SK-N-SH treated with all-trans-retinoic acid at 6 μM for 48 hours (cell line): Measurements from ENCODE around the gene CRYBA2.

Source experiments
- ARNTL ChIP-seq: fragments of 450-650 bp; formaldehyde crosslinking; IDR thresholded peaks from 2 replicates; pipeline ENCODE4 v1.5.0; 2020; ENCODE audit warnings: low read depth, mild to moderate bottlenecking, moderate library complexity, borderline replicate concordance
- BACH2 ChIP-seq: fragments of 250-450 bp; sonication (Bioruptor Pico); IDR thresholded peaks from 2 replicates; pipeline ENCODE4 v1.9.0; 2021; ENCODE audit warnings: mild to moderate bottlenecking, borderline replicate concordance
- ESRRG ChIP-seq: fragments of 250-450 bp; sonication (Bioruptor Pico); IDR thresholded peaks from 2 replicates; pipeline ENCODE4 v1.6.1; 2021; ENCODE audit warnings: mild to moderate bottlenecking
- PATZ1 ChIP-seq: fragments of 250-450 bp; sonication (Bioruptor Pico); IDR thresholded peaks from 2 replicates; pipeline ENCODE4 v1.8.0; 2020; ENCODE audit warnings: mild to moderate bottlenecking, moderate library complexity, borderline replicate concordance
- RARB ChIP-seq: fragments of 250-450 bp; sonication (Bioruptor Pico); IDR thresholded peaks from 2 replicates; pipeline ENCODE4 v1.8.0; 2021; ENCODE audit warnings: mild to moderate bottlenecking, moderate library complexity
- TSHZ2 ChIP-seq: fragments of 250-450 bp; sonication (Bioruptor Pico); IDR thresholded peaks from 2 replicates; pipeline ENCODE4 v1.5.0; 2020; ENCODE audit warnings: mild to moderate bottlenecking, moderate library complexity
- ZC3H10 ChIP-seq: fragments of 250-450 bp; sonication (Bioruptor Pico); IDR thresholded peaks from 2 replicates; pipeline ENCODE4 v1.5.1; 2021; ENCODE audit warnings: mild to moderate bottlenecking, moderate library complexity
- ZFP30 ChIP-seq: fragments of 450-650 bp; formaldehyde crosslinking; IDR thresholded peaks from 2 replicates; pipeline ENCODE4 v1.5.0; 2022; ENCODE audit warnings: mild to moderate bottlenecking, moderate library complexity

GRCh38 chr2:219022616-219023015 is 29.4 kb upstream of the CRYBA2 start:
- TF ChIP-seq ZC3H10 (CRISPR knock-in tag), result no peak
- TF ChIP-seq TSHZ2 (CRISPR knock-in tag), result no peak
- TF ChIP-seq ZFP30, result no peak
- no peak for TF ChIP-seq ESRRG
- TF ChIP-seq RARB (CRISPR knock-in tag), result no peak
- no peak for TF ChIP-seq BACH2 (CRISPR knock-in tag)
- no peak for TF ChIP-seq ARNTL (CRISPR knock-in tag)
- no peak for TF ChIP-seq PATZ1
